Neural cell (in vitro differentiated cells): ENCODE results near the gene STK31. TPM values are rescaled to one million over a fixed set of nuclear protein-coding genes. Genes with fewer than 3 reads are reported as not detected.

Experiments used
- H2AFZ ChIP-seq: fragments of 200-600, 300-800 bp; sonication (generic), shearing (Covaris generic); 2 replicates; pipeline ENCODE4 v1.6.0; 2014; ENCODE audit warnings: low read depth, mild to moderate bottlenecking, antibody characterized with exemption, low read length, moderate library complexity
- H3F3A ChIP-seq: fragments of 200-600 bp; shearing (Covaris generic); 2 replicates; pipeline ENCODE4 v1.6.1; 2016; ENCODE audit warnings: mild to moderate bottlenecking, moderate library complexity, mixed read lengths, antibody characterized with exemption, low read length; ENCODE audit not compliant: insufficient read depth, poor library complexity, severe bottlenecking
- H3K27ac ChIP-seq: fragments of 200-600, 300-800 bp; sonication (generic), shearing (Covaris generic); 2 replicates; pipeline ENCODE4 v1.5.1; 2014; ENCODE audit warnings: mild to moderate bottlenecking, low read length, moderate library complexity
- H3K27me3 ChIP-seq: fragments of 300-800, 200-600 bp; sonication (generic), shearing (Covaris generic); 2 replicates; pipeline ENCODE4 v1.6.0; 2014; ENCODE audit warnings: mild to moderate bottlenecking, low read depth, low read length, moderate library complexity; ENCODE audit not compliant: insufficient read depth
- H3K36me3 ChIP-seq: fragments of 300-800, 200-600 bp; sonication (generic), shearing (Covaris generic); 2 replicates; pipeline ENCODE4 v1.5.1; 2014; ENCODE audit warnings: mild to moderate bottlenecking, antibody characterized with exemption, low read length, moderate library complexity; ENCODE audit not compliant: insufficient read depth
- H3K4me2 ChIP-seq: fragments of 300-800, 200-600 bp; sonication (generic), shearing (Covaris generic); 2 replicates; pipeline ENCODE4 v1.6.0; 2014; ENCODE audit warnings: mild to moderate bottlenecking, low read length
- H3K4me3 ChIP-seq: fragments of 300-800, 200-600 bp; sonication (generic), shearing (Covaris generic); 2 replicates; pipeline ENCODE4 v1.5.1; 2014; ENCODE audit warnings: mild to moderate bottlenecking, low read length, moderate library complexity
- H3K79me2 ChIP-seq: fragments of 200-600 bp; shearing (Covaris generic); replicated peaks from 2 replicates; pipeline ENCODE4 v1.6.0; 2014; ENCODE audit warnings: mild to moderate bottlenecking, low read length, moderate library complexity; ENCODE audit not compliant: insufficient read depth
- H3K9ac ChIP-seq: fragments of 300-800, 200-600 bp; sonication (generic), shearing (Covaris generic); 2 replicates; pipeline ENCODE4 v1.6.1; 2016; ENCODE audit warnings: mild to moderate bottlenecking, low read length, mixed read lengths
- H3K9me2 ChIP-seq: fragments of 200-600 bp; shearing (Covaris generic); 2 replicates; pipeline ENCODE4 v1.6.1; 2016; ENCODE audit warnings: mild to moderate bottlenecking, low read length, mixed read lengths; ENCODE audit not compliant: insufficient read depth
- H3K9me3 ChIP-seq: fragments of 200-600, 300-800 bp; sonication (generic), shearing (Covaris generic); 2 replicates; pipeline ENCODE4 v1.6.1; 2016; ENCODE audit warnings: mild to moderate bottlenecking, mixed run types, low read length, moderate library complexity, mixed read lengths
- H4K20me1 ChIP-seq: fragments of 200-600 bp; shearing (Covaris generic); 2 replicates; pipeline ENCODE4 v1.6.1; 2016; ENCODE audit warnings: mild to moderate bottlenecking, mixed run types; ENCODE audit not compliant: insufficient read depth
- EP300 ChIP-seq: fragments of 450-650 bp; conservative IDR thresholded peaks from 2 replicates; pipeline ENCODE4 v1.6.1; 2014; ENCODE audit warnings: antibody characterized with exemption, mild to moderate bottlenecking, moderate library complexity; ENCODE audit not compliant: poor library complexity, severe bottlenecking
- EZH2 ChIP-seq: fragments of 200-600, 300-800 bp; shearing (Covaris generic), sonication (generic); IDR thresholded peaks from 2 replicates; pipeline ENCODE4 v1.6.1; 2014; ENCODE audit warnings: antibody characterized with exemption, low read length, borderline replicate concordance, mild to moderate bottlenecking; ENCODE audit not compliant: insufficient read depth, poor library complexity, severe bottlenecking
- MXI1 ChIP-seq: fragments of 450-650 bp; conservative IDR thresholded peaks from 2 replicates; pipeline ENCODE4 v1.6.1; 2014; ENCODE audit warnings: antibody characterized with exemption, mild to moderate bottlenecking; ENCODE audit not compliant: poor library complexity, severe bottlenecking
- POLR2AphosphoS5 ChIP-seq: IDR thresholded peaks from 2 replicates; pipeline ENCODE4 v1.6.1; 2012
- RAD21 ChIP-seq: fragments of 450-650 bp; conservative IDR thresholded peaks from 2 replicates; pipeline ENCODE4 v1.6.1; 2014; ENCODE audit warnings: antibody characterized with exemption, mild to moderate bottlenecking, moderate library complexity
- SMC3 ChIP-seq: fragments of 450-650 bp; conservative IDR thresholded peaks from 2 replicates; pipeline ENCODE4 v1.6.1; 2014; ENCODE audit warnings: antibody characterized with exemption, mild to moderate bottlenecking, moderate library complexity; ENCODE audit not compliant: poor library complexity
- TAF1 ChIP-seq: IDR thresholded peaks from 2 replicates; pipeline ENCODE4 v1.6.1; 2012; ENCODE audit warnings: low read depth
- polyA plus RNA-seq: library from polyadenylated mRNA; depleted of rRNA; stranded (reverse); fragments of >200 nt; gene quantifications from 2 replicates; pipeline ENCODE4 v1.2.3, GENCODE V29; 2014
- TF ChIP-seq, protein P1 (sequence below): fragments of 450-650 bp; IDR thresholded peaks from 2 replicates; pipeline ENCODE4 v1.5.1; 2014; ENCODE audit warnings: antibody characterized with exemption, mild to moderate bottlenecking, moderate library complexity; ENCODE audit not compliant: poor library complexity, severe bottlenecking
- TF ChIP-seq, protein P2 (sequence below): IDR thresholded peaks from 2 replicates; pipeline ENCODE4 v1.6.1; 2012; ENCODE audit warnings: borderline replicate concordance

The STK31 gene
- polyA plus RNA-seq, 1 donor from 2014 or later, result 0.76 TPM

DNA sequence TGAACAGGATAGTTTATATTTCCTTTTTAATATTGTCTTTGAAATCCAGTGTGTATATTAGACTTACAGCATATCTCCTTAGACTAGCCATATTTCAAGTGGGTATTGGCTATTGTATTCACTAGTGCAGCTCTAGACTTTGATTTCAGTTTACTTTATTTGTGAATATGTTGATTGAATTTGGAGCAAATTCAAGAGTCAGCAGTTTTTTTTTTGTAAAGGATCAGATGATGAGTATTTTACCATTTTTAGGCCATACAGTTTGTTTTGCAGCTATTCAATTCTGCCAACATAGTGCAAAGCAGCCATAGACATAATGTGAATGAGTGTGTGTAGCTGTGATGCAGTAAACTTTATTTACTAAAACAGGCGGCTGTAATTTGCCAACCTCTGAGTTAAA lies 4.6 kb downstream of the STK31 start:
- Histone ChIP-seq H3K9me3 (no peaks in the 10 kb centered on the region), H3K4me2 (no peak overlapping the region), H2AFZ (no peak overlapping the region), H3K27ac (no peak overlapping the region), H3K27me3 (no peaks in the 10 kb centered on the region), H3K36me3 (no peaks in the 10 kb centered on the region), H3K4me3 (no peak overlapping the region), H3K79me2 (no peaks in the 10 kb centered on the region), H3K9ac (no peak overlapping the region), H4K20me1 (no peaks in the 10 kb centered on the region), H3K9me2 (no peaks in the 10 kb centered on the region), H3F3A (no peaks in the 10 kb centered on the region)
- TF ChIP-seq EZH2 (no peak), SMC3 (no peak), TAF1 (no peak), POLR2AphosphoS5 (no peak), RAD21 (no peak), EP300 (no peak), MXI1 (no peak)
- TF ChIP-seq, protein P1, sequence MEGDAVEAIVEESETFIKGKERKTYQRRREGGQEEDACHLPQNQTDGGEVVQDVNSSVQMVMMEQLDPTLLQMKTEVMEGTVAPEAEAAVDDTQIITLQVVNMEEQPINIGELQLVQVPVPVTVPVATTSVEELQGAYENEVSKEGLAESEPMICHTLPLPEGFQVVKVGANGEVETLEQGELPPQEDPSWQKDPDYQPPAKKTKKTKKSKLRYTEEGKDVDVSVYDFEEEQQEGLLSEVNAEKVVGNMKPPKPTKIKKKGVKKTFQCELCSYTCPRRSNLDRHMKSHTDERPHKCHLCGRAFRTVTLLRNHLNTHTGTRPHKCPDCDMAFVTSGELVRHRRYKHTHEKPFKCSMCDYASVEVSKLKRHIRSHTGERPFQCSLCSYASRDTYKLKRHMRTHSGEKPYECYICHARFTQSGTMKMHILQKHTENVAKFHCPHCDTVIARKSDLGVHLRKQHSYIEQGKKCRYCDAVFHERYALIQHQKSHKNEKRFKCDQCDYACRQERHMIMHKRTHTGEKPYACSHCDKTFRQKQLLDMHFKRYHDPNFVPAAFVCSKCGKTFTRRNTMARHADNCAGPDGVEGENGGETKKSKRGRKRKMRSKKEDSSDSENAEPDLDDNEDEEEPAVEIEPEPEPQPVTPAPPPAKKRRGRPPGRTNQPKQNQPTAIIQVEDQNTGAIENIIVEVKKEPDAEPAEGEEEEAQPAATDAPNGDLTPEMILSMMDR, result no peak
- TF ChIP-seq, protein P2, sequence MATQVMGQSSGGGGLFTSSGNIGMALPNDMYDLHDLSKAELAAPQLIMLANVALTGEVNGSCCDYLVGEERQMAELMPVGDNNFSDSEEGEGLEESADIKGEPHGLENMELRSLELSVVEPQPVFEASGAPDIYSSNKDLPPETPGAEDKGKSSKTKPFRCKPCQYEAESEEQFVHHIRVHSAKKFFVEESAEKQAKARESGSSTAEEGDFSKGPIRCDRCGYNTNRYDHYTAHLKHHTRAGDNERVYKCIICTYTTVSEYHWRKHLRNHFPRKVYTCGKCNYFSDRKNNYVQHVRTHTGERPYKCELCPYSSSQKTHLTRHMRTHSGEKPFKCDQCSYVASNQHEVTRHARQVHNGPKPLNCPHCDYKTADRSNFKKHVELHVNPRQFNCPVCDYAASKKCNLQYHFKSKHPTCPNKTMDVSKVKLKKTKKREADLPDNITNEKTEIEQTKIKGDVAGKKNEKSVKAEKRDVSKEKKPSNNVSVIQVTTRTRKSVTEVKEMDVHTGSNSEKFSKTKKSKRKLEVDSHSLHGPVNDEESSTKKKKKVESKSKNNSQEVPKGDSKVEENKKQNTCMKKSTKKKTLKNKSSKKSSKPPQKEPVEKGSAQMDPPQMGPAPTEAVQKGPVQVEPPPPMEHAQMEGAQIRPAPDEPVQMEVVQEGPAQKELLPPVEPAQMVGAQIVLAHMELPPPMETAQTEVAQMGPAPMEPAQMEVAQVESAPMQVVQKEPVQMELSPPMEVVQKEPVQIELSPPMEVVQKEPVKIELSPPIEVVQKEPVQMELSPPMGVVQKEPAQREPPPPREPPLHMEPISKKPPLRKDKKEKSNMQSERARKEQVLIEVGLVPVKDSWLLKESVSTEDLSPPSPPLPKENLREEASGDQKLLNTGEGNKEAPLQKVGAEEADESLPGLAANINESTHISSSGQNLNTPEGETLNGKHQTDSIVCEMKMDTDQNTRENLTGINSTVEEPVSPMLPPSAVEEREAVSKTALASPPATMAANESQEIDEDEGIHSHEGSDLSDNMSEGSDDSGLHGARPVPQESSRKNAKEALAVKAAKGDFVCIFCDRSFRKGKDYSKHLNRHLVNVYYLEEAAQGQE, result no peak

DNA sequence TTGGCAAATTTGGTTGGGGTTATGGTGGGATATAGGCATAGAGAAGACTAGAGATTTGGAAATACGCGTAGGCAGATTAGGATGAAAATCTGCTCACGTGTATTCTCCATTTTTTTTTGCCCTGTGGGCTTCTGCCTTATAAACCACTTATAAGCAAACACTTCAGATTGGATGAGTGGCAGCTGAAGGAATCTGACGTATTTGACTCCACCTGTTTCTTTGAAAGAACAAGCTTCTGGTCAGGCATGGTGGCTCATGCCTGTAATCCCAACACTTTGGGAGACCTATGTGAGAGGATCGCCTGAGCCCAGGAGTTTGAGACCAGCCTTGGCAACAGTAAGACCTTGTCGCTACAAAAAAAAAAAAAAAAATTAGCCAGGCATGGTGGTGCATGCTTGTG lies 5.1 kb downstream of the STK31 start:
- Histone ChIP-seq H3K9me2 (no peaks in the 10 kb centered on the region), H3K36me3 (no peaks in the 10 kb centered on the region), H3K27ac (no peak overlapping the region), H3K27me3 (no peaks in the 10 kb centered on the region), H4K20me1 (no peaks in the 10 kb centered on the region), H3F3A (no peaks in the 10 kb centered on the region), H3K9me3 (no peaks in the 10 kb centered on the region), H3K4me2 (no peak overlapping the region), H2AFZ (no peak overlapping the region), H3K79me2 (no peaks in the 10 kb centered on the region), H3K4me3 (no peak overlapping the region), H3K9ac (no peak overlapping the region)
- TF ChIP-seq, protein P1, result no peak
- no peak for TF ChIP-seq EZH2
- TF ChIP-seq MXI1, result no peak
- TF ChIP-seq, protein P2, result no peak
- TF ChIP-seq TAF1, result no peak
- TF ChIP-seq POLR2AphosphoS5, result no peak
- TF ChIP-seq SMC3, result no peak
- no peak for TF ChIP-seq EP300
- TF ChIP-seq RAD21, result no peak
